ENCODE results near the gene TAF4B. TPM values are rescaled to one million over a fixed set of nuclear protein-coding genes. Genes with fewer than 3 reads are reported as not detected.

The TAF4B gene
- total RNA-seq, 2 experiments from 2014 or later, result 50.1 to 52.3 TPM

DNA sequence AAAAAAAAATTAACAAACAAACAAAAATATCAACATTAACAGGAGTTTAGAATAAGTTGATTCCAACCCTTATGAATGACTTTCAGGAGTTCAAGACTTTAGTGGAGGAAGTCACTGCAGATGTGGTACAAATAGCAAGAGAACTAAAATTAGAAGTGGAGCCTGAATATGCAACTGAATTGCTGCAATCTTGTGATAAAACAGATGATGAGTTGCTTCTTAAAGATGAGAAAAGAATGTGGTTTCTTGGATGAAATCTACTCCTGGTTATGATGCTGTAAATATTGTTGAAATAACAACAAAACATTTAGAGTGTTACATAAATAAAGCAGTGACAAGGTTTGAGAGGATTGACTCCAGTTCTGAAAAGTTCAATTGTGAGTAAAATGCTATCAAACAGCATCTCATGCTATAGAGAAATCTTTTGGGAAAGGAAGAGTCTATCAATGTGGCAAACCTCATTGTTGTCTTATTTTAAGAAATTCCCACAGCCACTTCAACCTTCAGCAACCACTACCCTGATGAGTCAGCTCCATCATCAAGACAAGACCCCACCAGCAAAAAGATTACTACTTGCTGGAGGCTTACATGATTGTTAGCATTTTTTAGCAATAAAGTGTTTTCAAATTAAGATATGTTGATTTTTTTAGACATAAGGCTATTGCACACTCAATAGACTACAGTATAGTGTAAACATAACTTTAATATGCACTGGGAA is 42.7 kb upstream of the TAF4B start:
- intact Hi-C loops (cut with micrococcal nuclease; ENCODE audit: unreplicated experiment), result loop anchor here (10.0 kb wide), 1 partner anchor 281 kb away; no protein-coding TSS in a partner anchor
- Histone ChIP-seq H3K27ac (ENCODE audit: low read depth, low read length, poor library complexity, severe bottlenecking) (peak overlapping the region; percentile 50), H3K4me1 (ENCODE audit: insufficient read depth, low read length, poor library complexity, severe bottlenecking) (peaks cover 54% of the 10 kb centered on the region), H2AFZ (ENCODE audit: low read length) (peak overlapping the region; percentile 61; the same call in 1 of the 2 replicates), H3K9me3 (ENCODE audit: low read length) (peaks cover 25% of the 10 kb centered on the region; the same call in 1 of the 2 replicates), H3K4me3 (ENCODE audit: low read depth, low read length, poor library complexity, severe bottlenecking) (no peak overlapping the region), H4K20me1 (ENCODE audit: insufficient read depth, low read length) (no peaks in the 10 kb centered on the region), H3K9me2 (ENCODE audit: insufficient read depth, low read length) (no peaks in the 10 kb centered on the region), H3K36me3 (ENCODE audit: insufficient read depth, low read length) (peaks cover 18% of the 10 kb centered on the region), H3K4me2 (ENCODE audit: low read length) (peak overlapping the region; percentile 1), H3K79me2 (ENCODE audit: insufficient read depth, low read depth, low read length) (no peaks in the 10 kb centered on the region)
- no peak for DNase-seq (ENCODE audit: low spot score)
- TF ChIP-seq CTCF (conservative IDR thresholded peaks at IDR 0.05; ENCODE audit: low read length), result no peak
- TF ChIP-seq EZH2phosphoT487 (IDR thresholded peaks at IDR 0.05; ENCODE audit: borderline replicate concordance, low read depth, low read length), result no peak
- no TSS peak for BruUV-seq (replicated peaks)
- ChIA-PET POLR2A (interaction anchor here (0.6 to 7.9 kb wide), 4 partner anchors 9 to 32 kb away, joined by 3 to 125 read pairs (median 6); no protein-coding TSS in a partner anchor), CTCF (ENCODE audit: unreplicated experiment) (no interaction called here)

- no peak for DNase-seq (ENCODE audit: low spot score)
- no peak overlapping the region for H3K27ac ChIP-seq (ENCODE audit: low read depth, low read length, poor library complexity, severe bottlenecking)
- no peaks in the 10 kb centered on the region for H3K9me2 ChIP-seq (ENCODE audit: insufficient read depth, low read length)
- intact Hi-C loops (cut with micrococcal nuclease; ENCODE audit: unreplicated experiment), result loop anchor here (10.0 kb wide), 1 partner anchor 280 kb away; no protein-coding TSS in a partner anchor
- H4K20me1 ChIP-seq (ENCODE audit: insufficient read depth, low read length), result no peaks in the 10 kb centered on the region
- POLR2A ChIA-PET, result interaction anchor here (1.3 to 7.9 kb wide), 3 partner anchors 11 to 99 kb away, joined by 4 to 125 read pairs (median 5); no protein-coding TSS in a partner anchor
- H3K4me1 ChIP-seq (ENCODE audit: insufficient read depth, low read length, poor library complexity, severe bottlenecking), result peaks cover 60% of the 10 kb centered on the region
- peaks cover 24% of the 10 kb centered on the region for H3K36me3 ChIP-seq (ENCODE audit: insufficient read depth, low read length)
- peaks cover 29% of the 10 kb centered on the region; the same call in 1 of the 2 replicates for H3K9me3 ChIP-seq (ENCODE audit: low read length)
- H3K4me3 ChIP-seq (ENCODE audit: low read depth, low read length, poor library complexity, severe bottlenecking), result no peak overlapping the region
- peak overlapping the region; percentile 43; the same call in 1 of the 2 replicates for H2AFZ ChIP-seq (ENCODE audit: low read length)
- H3K79me2 ChIP-seq (ENCODE audit: insufficient read depth, low read depth, low read length), result no peaks in the 10 kb centered on the region
- CTCF ChIA-PET (ENCODE audit: unreplicated experiment), result no interaction called here
- 0 out of 2 replicates have a peak overlapping the region, but pooled peaks have one; percentile 3 for H3K4me2 ChIP-seq (ENCODE audit: low read length)
- no TSS peak for BruUV-seq (replicated peaks)
- TF ChIP-seq EZH2phosphoT487 (IDR thresholded peaks at IDR 0.05; ENCODE audit: borderline replicate concordance, low read depth, low read length) (no peak), CTCF (conservative IDR thresholded peaks at IDR 0.05; ENCODE audit: low read length) (peak; percentile 75)
These were observed 41.0 kb upstream of the TAF4B start for GRCh38 chr18:26185267-26185666.

Data from OCI-LY7 (cell line).